ENCODE measurements around the gene LYZL2. TPM values are rescaled to one million over a fixed set of nuclear protein-coding genes. Genes with fewer than 3 reads are reported as not detected.

Gene LYZL2
- total RNA-seq, 1 experiment from 2014 or later = not detected

- CTCF ChIA-PET = interaction anchor here (0.8 to 0.9 kb wide), 2 partner anchors 171 to 230 kb away, joined by 4 to 5 read pairs; no protein-coding TSS in a partner anchor
- no peak overlapping the region for H3K4me3 ChIP-seq (ENCODE audit: low read depth, low read length)
- TF ChIP-seq CTCF (IDR thresholded peaks at IDR 0.05; ENCODE audit: insufficient read depth in 1 of 2, low read depth in 1 of 2, low read length in 1 of 2, severe bottlenecking in 1 of 2, unreplicated experiment in 1 of 2) = no peak
- no peaks in the 10 kb centered on the region for H3K4me1 ChIP-seq
- no peak for DNase-seq
- H3K27ac Mint-ChIP-seq (ENCODE audit: unreplicated experiment) = no peak overlapping the region
- no peaks in the 10 kb centered on the region for H3K36me3 Mint-ChIP-seq (ENCODE audit: insufficient read depth, unreplicated experiment)
- no peaks in the 10 kb centered on the region for H3K9me3 ChIP-seq
- intact Hi-C loops (cut with micrococcal nuclease; ENCODE audit: unreplicated experiment) = no loop called here
- peaks cover 6% of the 10 kb centered on the region for H3K4me1 Mint-ChIP-seq (ENCODE audit: low read depth, unreplicated experiment)
- peaks cover 6% of the 10 kb centered on the region for H3K27me3 Mint-ChIP-seq (ENCODE audit: insufficient read depth, unreplicated experiment)
- POLR2A ChIA-PET = no interaction called here
- no peaks in the 10 kb centered on the region for H3K27me3 ChIP-seq (replicated peaks; ENCODE audit: control insufficient read depth, insufficient read depth, low read length)
- no TSS peak for BruUV-seq (replicated peaks)
- H3K4me3 Mint-ChIP-seq (ENCODE audit: unreplicated experiment) = no peak overlapping the region
- no peaks in the 10 kb centered on the region for H3K36me3 ChIP-seq (ENCODE audit: control insufficient read depth, insufficient read depth, low read length)
- H3K9me3 Mint-ChIP-seq (ENCODE audit: unreplicated experiment) = no peaks in the 10 kb centered on the region
Observed at GRCh38 chr10:30589441-30589840, 40.1 kb downstream of the LYZL2 start.

DNA sequence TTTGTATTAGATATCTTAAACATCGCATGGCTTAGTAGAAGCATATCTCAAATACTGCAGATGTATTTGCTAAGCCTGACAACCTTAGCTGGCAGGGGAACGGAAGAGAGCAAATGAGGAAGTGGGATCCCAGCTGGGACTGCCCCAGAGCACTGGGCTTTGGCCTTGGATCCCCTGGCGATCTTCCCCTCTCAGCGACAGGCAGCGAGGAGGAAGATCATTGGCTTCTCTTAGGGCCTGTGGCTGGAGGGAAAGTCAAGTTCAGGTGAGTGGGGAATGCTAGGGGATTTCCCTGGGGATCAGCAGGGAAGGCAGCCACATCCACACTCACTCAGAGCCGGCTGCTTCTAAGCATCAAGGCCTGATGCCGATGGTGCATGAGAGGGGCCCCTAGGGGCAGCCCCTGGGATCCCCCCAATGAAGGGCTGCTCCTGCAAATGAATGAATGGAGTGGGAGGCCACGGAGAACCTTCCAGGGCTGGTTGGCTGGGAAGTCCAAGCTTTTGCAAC, 42.0 kb downstream of the LYZL2 start:
- no TSS peak for BruUV-seq (replicated peaks)

GRCh38 chr10:30586828-30587227, 42.7 kb downstream of the LYZL2 start:
- POLR2A ChIA-PET = no interaction called here
- intact Hi-C loops (cut with micrococcal nuclease; ENCODE audit: unreplicated experiment) = loop anchor here (1.0 kb wide), 1 partner anchor 227 kb away; no protein-coding TSS in a partner anchor
- Histone ChIP-seq H3K4me3 (ENCODE audit: low read depth, low read length) (no peak overlapping the region), H3K4me1 (no peaks in the 10 kb centered on the region), H3K27me3 (replicated peaks; ENCODE audit: control insufficient read depth, insufficient read depth, low read length) (no peaks in the 10 kb centered on the region), H3K36me3 (ENCODE audit: control insufficient read depth, insufficient read depth, low read length) (no peaks in the 10 kb centered on the region), H3K9me3 (no peaks in the 10 kb centered on the region)
- Mint-ChIP-seq H3K4me3 (ENCODE audit: unreplicated experiment) (no peak overlapping the region), H3K27me3 (ENCODE audit: insufficient read depth, unreplicated experiment) (peaks cover 3% of the 10 kb centered on the region), H3K36me3 (ENCODE audit: insufficient read depth, unreplicated experiment) (no peaks in the 10 kb centered on the region), H3K27ac (ENCODE audit: unreplicated experiment) (no peak overlapping the region), H3K9me3 (ENCODE audit: unreplicated experiment) (no peaks in the 10 kb centered on the region), H3K4me1 (ENCODE audit: low read depth, unreplicated experiment) (peaks cover 3% of the 10 kb centered on the region)
- CTCF ChIA-PET = interaction anchor here (0.6 to 1.1 kb wide), 2 partner anchors 124 to 194 kb away, joined by 3 to 4 read pairs; no protein-coding TSS in a partner anchor
- TF ChIP-seq CTCF (IDR thresholded peaks at IDR 0.05; ENCODE audit: insufficient read depth in 1 of 2, low read depth in 1 of 2, low read length in 1 of 2, severe bottlenecking in 1 of 2, unreplicated experiment in 1 of 2) = no peak
- no peak for DNase-seq
- no TSS peak for BruUV-seq (replicated peaks)

More for the DNA sequence above, 42.0 kb downstream of the LYZL2 start:
- no peak overlapping the region for H3K4me3 Mint-ChIP-seq (ENCODE audit: unreplicated experiment)
- H3K4me1 Mint-ChIP-seq (ENCODE audit: low read depth, unreplicated experiment) = no peaks in the 10 kb centered on the region
- Histone ChIP-seq H3K27me3 (replicated peaks; ENCODE audit: control insufficient read depth, insufficient read depth, low read length) (no peaks in the 10 kb centered on the region), H3K4me3 (ENCODE audit: low read depth, low read length) (no peak overlapping the region), H3K9me3 (no peaks in the 10 kb centered on the region), H3K36me3 (ENCODE audit: control insufficient read depth, insufficient read depth, low read length) (no peaks in the 10 kb centered on the region), H3K4me1 (no peaks in the 10 kb centered on the region)
- H3K9me3 Mint-ChIP-seq (ENCODE audit: unreplicated experiment) = no peaks in the 10 kb centered on the region
- POLR2A ChIA-PET = no interaction called here
- peaks cover 3% of the 10 kb centered on the region for H3K27me3 Mint-ChIP-seq (ENCODE audit: insufficient read depth, unreplicated experiment)
- intact Hi-C loops (cut with micrococcal nuclease; ENCODE audit: unreplicated experiment) = loop anchor here (1.0 kb wide), 1 partner anchor 227 kb away; no protein-coding TSS in a partner anchor
- H3K27ac Mint-ChIP-seq (ENCODE audit: unreplicated experiment) = no peak overlapping the region
- no peaks in the 10 kb centered on the region for H3K36me3 Mint-ChIP-seq (ENCODE audit: insufficient read depth, unreplicated experiment)
- TF ChIP-seq CTCF (IDR thresholded peaks at IDR 0.05; ENCODE audit: insufficient read depth in 1 of 2, low read depth in 1 of 2, low read length in 1 of 2, severe bottlenecking in 1 of 2, unreplicated experiment in 1 of 2) = no peak
- CTCF ChIA-PET = interaction anchor here (0.6 kb wide), 1 partner anchor 124 kb away, joined by 4 read pairs; no protein-coding TSS in a partner anchor
- no peak for DNase-seq
